Ecto neural progenitor cell (in vitro differentiated cells): ENCODE results near the gene KRT36.
A peak's percentile ranks its signal among the peaks of the same experiment; 100 is the strongest.

ENCODE experiments used
- DNase-seq: peaks from one replicate; pipeline ENCODE4 v3.0.0-alpha.2; 2018; ENCODE audit warnings: low spot score

Gene KRT36

DNA sequence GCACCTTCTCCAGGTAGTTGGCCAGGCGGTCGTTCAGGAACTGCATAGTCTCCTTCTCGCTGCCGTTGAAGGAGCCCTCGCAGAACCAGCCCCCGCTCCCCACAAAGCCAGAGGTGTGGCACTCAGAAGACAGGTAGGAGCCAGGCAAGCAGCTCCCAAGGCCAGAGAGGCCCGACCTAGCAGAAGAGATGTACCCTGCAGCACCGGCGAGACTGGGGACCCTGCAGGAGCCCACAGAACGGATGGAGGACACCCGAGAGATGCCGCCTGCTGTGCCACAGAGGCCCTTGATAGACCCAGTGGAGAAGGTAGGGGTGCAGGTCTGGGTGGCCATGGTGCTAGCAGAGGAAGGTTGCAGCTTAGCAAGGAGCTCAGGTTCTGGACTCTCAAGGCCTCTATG, at the start of gene KRT36:
Gene KRT36, minus strand, starts transcription at position 380 of the 400 bp plus-strand sequence. Its CDS starts 46 bp downstream, at position 334.
- no peak for DNase-seq

GRCh38 chr17:41539071-41539492, 49.4 kb upstream of the KRT36 start:
- no peak for DNase-seq

DNA sequence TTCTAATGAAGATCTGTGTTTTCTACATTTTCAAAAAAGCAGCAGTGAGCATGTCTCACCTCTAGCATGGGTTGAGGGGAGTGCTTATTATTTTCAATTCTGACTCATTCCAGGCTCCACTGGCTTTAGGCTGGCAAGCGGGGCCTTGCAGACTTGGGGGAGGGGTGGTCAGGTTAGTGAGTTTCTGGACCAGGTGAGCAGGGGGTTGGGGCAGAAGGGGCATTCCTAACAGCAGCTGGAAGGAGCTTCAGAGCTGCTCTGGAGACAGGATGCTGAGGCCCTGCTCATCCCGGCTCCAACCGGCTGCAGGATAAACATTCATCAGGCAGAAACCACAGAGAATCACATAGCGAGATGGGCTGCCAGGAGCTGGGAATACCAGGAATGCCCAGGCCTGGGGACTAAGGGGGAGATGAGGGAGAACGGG, 48.9 kb upstream of the KRT36 start:
- no peak for DNase-seq

DNA sequence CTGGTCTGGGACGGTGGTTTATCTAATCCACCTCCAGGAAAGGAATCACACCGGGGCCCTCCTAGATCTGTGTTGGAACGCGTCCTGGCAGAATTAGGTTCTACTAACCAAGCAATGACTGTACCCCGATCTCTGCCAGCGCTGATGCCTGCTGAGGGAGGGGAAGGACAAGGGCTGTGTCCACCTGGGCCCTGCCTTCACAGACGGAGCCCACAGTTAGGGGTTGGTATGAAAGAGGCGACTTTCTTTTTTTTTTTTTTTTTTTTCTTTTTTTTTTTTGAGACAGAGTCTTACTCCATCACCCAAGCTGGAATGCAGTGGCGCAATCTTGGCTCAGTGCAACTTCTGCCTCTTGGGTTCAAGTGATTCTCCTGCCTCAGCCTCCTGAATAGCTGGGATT, 48.3 kb upstream of the KRT36 start:
- no peak for DNase-seq

DNA sequence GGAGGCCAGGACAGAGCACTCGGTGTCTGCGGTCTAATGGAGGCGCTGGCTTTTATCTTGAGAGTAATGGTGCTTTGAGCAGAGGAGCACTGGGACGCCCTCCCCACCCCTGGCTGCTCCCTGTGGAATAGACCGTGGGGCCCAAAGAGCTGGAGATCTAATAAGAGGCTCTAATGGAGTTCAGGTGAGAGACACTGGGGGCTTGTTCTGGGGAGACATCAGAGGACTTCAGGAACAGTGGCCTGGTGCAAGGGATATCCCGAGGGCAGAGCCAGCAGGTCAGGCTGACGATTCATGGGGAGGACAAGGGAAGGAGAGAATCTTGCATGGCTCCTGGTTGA, 47.9 kb upstream of the KRT36 start:
- no peak for DNase-seq

GRCh38 chr17:41536741-41537613, 47.3 kb upstream of the KRT36 start:
- no peak for DNase-seq

DNA sequence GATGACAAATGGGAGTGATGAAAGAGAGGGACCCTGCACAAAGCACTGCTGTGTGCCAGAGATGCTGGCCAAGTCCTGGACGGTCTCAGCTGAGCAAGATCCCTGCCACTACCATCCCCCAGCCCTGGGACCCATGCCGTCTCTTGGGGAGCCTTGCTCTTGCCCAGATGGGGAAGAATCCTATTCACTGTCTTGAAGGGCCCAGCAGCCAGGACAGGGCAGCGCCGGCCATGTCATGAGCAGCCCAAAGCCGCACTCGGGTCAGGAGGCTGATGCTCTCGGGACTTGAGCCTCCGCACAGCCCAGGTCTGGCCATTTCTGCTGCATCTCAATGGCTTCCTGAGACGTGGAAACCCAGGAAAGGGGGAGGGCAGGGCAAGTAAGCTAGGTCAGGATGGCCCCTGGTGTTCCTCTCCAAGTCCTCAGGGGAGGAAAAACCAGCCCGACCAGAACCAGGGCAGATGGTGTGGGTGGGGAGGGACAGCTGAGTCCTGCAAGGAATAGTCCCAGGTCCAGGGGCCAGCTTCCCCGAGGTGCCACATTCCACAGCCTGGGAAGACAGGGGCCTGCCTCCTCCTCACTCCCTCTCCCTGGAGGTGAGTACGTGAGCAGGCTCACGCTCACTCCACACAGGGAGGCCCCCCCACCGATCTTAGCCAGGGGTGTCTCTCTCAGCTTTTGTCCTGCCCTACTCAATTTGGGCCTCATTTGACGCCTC, 46.2 kb upstream of the KRT36 start:
- DNase-seq: no peak

DNA sequence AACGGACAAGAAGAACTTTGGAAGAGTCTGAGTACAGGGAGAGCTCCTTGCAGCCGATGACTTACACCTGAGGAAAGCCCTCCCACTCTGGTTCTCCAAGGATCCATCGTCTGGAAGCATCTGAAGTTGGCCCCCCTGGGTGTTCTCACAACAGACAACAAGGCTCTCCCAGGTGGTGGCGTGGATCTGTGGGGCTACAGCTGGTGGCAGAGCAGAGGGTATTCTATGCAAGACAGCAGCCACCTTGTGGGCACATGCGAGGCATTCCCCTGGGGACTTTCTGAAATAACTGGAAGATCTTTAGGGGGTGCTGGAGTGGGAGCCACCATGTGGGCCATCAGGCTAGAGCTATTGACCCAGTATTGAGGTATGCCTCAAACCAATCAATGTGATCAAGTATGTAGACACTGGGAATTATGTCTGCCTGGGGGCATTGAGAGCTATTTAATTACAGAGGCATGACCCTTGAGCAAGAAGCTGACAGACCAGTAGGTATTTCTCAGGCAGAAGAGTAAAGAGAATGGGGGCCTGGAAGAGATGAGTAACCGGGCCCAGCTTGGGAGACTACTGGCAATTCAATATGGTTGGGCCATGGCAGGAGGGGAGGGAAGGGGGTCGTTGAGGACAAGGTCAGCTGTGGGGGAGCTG, 45.3 kb upstream of the KRT36 start:
- DNase-seq: no peak

GRCh38 chr17:41533613-41534012, 43.9 kb upstream of the KRT36 start:
- DNase-seq: no peak

- no peak for DNase-seq
These were observed 43.3 kb upstream of the KRT36 start for GRCh38 chr17:41532947-41533570.

GRCh38 chr17:41531993-41532392, 42.3 kb upstream of the KRT36 start:
- DNase-seq: no peak

GRCh38 chr17:41530062-41531048, 40.6 kb upstream of the KRT36 start:
- DNase-seq: no peak

- DNase-seq: no peak
These were observed 39.8 kb upstream of the KRT36 start for GRCh38 chr17:41529491-41529915.

GRCh38 chr17:41528959-41529353, 39.2 kb upstream of the KRT36 start:
- no peak for DNase-seq

DNA sequence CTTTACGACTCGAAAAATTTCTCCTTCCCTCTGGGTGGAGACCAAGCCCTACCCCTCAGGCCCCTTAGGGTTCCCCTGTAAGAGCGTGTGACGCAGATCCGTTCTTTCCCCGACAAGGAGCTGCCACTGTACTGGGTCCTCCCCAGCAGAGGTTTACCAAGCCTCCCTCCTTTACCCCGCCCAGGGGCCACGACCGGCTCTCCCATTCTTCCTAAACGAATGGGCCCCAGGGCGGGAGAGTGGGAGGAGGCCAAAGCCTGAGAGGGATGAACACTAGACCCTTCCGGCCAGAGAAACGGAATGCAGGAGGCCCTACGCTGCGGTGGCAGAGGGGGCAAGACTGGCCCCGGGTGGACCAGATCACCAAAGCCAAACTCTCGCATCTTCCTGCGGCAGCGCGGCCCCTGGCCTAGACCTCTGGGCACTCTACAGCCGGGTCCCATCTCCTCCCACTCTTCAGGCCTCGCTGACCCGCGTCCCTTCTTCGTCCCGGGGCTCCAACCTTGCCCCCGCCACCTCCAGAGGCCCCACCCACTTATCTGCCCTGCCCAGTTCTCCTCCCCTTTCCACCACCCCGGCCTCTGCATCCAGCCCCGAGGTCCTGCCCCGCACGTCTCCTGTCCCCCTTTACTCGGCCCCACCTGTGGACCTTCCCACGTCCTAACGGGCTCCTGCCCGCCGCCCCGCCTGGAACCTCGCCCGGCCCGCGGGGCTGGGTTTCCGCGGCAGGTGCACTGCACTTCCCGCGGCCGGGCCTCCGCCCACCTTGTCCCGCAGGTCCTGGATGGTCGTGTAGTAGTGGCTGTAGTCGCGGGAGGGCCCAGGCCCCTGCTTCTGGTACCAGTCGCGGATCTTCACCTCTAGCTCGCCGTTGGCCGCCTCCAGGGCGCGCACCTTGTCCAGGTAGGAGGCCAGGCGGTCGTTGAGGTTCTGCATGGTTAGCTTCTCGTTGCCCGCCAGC, 37.6 kb upstream of the KRT36 start:
- peak; percentile 78 for DNase-seq

GRCh38 chr17:41524261-41524660, 34.6 kb upstream of the KRT36 start:
- no peak for DNase-seq

DNA sequence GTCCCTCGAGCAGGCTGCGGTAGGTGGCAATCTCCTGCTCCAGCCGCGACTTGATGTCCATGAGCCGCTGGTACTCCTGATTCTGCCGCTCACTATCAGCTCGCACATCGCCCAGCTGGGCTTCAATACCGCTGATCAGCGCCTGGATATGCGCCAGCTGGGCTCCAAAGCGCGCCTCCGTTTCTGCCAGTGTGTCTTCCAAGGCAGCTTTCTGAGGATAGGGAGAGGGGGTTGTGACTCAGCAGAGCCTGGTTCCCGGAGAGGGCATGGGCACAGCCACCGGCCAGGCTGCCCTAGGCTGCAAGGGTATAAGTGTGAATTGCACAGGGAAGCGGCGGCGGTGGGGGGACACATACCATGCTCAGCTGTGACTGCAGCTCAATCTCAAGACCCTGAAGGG, 34.1 kb upstream of the KRT36 start:
- DNase-seq: no peak

DNA sequence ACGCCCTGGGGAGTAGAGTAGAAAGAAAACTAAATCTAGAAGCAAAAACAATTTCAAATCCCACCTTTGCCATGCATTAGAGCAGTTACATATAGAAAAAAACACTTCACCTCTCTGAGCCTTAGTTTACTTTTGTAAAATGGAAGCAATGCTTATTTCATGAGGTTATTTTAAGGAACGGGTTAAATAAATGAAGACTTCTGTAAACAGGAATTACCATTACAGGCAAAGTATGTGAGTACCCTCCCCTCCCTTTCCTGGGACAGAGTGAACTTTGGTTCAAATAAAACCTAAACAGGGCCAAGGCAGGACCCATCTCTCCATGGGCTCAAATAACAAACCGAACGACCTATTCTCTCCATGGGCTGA, 33.5 kb upstream of the KRT36 start:
- no peak for DNase-seq

DNA sequence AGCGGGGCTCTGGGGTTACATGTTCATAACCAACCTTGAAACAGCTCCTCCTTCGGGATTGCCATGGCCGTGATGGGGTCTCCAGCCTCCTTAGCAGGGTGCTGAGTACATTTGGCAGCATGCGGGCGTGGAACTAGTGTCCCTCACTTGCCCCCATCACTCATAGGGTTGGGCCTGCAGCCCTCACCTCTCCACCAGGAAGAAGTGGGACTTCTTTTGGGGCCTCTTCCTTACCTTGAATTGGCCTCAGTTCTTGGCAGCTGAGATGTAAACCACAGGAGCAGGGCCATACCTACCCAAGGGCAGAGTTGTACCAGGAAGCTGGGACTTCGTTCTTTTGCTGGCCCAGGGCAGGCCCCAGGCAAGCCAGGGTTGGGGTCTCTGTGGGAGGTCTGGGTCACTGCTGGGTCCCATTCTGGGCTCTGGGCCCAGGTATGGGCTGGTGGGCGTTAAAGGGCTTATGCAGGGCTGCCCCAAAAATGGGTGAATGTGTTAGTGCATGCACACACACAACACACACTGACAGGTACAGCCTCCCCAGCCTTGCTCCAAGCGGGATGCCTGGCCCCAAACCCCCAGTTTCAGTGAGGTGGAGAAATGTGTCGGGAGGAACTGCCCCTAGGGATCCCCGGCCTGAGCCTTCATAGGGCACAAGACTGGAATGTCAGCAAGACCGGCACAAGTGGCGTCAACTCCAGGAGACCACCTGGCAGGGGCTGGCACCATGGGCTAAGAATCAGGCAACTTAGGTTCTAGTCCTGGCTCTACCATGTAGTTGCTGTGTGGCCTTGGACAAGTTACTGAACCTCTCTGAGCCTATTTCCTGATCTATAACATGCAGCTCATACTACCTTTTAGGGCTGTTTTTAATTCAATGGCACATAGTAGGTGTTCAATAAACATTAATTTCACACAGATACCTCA, 32.9 kb upstream of the KRT36 start:
- DNase-seq: no peak
